HK-2 (cell line): ENCODE data around the gene TMPRSS2.

Experiments used
- DNase-seq: peaks from one replicate; pipeline ENCODE4 v3.0.0-alpha.2; 2018; ENCODE audit not compliant: unreplicated experiment

The TMPRSS2 gene

GRCh38 chr21:41509733-41510132 lies 1.8 kb upstream of the TMPRSS2 start:
- DNase-seq = no peak

GRCh38 chr21:41509145-41509496 lies 1.2 kb upstream of the TMPRSS2 start:
- no peak for DNase-seq

- no peak for DNase-seq
Observed at GRCh38 chr21:41508415-41509144, 622 bp upstream of the TMPRSS2 start.

- DNase-seq = no peak
Observed at GRCh38 chr21:41506611-41507520, 1.1 kb downstream of the TMPRSS2 start.

GRCh38 chr21:41506005-41506594 lies 1.9 kb downstream of the TMPRSS2 start:
- no peak for DNase-seq

- no peak for DNase-seq
Observed at GRCh38 chr21:41504030-41504429, 3.9 kb downstream of the TMPRSS2 start.

GRCh38 chr21:41503331-41503730 lies 4.6 kb downstream of the TMPRSS2 start:
- DNase-seq = no peak

- DNase-seq = peak; percentile 21
Observed at GRCh38 chr21:41501919-41502318, 6.0 kb downstream of the TMPRSS2 start.

- no peak for DNase-seq
Observed at GRCh38 chr21:41500931-41501381, 7.0 kb downstream of the TMPRSS2 start.

- DNase-seq = no peak
Observed at GRCh38 chr21:41500363-41500762, 7.6 kb downstream of the TMPRSS2 start.

GRCh38 chr21:41499920-41500319 lies 8.0 kb downstream of the TMPRSS2 start:
- no peak for DNase-seq

- no peak for DNase-seq
Observed at GRCh38 chr21:41497788-41498187, 10.2 kb downstream of the TMPRSS2 start.

- no peak for DNase-seq
Observed at GRCh38 chr21:41497008-41497407, 10.9 kb downstream of the TMPRSS2 start.

GRCh38 chr21:41494242-41494641 lies 13.7 kb downstream of the TMPRSS2 start:
- no peak for DNase-seq

GRCh38 chr21:41491412-41491811 lies 16.5 kb downstream of the TMPRSS2 start:
- no peak for DNase-seq

- no peak for DNase-seq
Observed at GRCh38 chr21:41490330-41490729, 17.6 kb downstream of the TMPRSS2 start.

GRCh38 chr21:41489329-41489728 lies 18.6 kb downstream of the TMPRSS2 start:
- no peak for DNase-seq

- no peak for DNase-seq
Observed at GRCh38 chr21:41488080-41488479, 19.9 kb downstream of the TMPRSS2 start.

- no peak for DNase-seq
Observed at GRCh38 chr21:41487082-41487481, 20.9 kb downstream of the TMPRSS2 start.

GRCh38 chr21:41483973-41484372 lies 24.0 kb downstream of the TMPRSS2 start:
- DNase-seq = no peak

- DNase-seq = no peak
Observed at GRCh38 chr21:41483415-41483814, 24.5 kb downstream of the TMPRSS2 start.

- no peak for DNase-seq
Observed at GRCh38 chr21:41482980-41483379, 25.0 kb downstream of the TMPRSS2 start.

- no peak for DNase-seq
Observed at GRCh38 chr21:41482301-41482700, 25.7 kb downstream of the TMPRSS2 start.
